Endothelial cell of umbilical vein (primary cell): ENCODE data around the gene PIP4K2C. TPM values are rescaled to one million over a fixed set of nuclear protein-coding genes. Genes with fewer than 3 reads are reported as not detected.

Experiments used
- BruUV-seq: library from RNA; stranded (reverse); fragments of 400-500 nt; replicated peaks from 2 replicates; lab custom pipeline; 2021; lab: Mats Ljungman, UMichigan
- CTCF ChIA-PET: fragments of 300-600, 350-600 bp; sonication (Branson Sonifier 250); formaldehyde crosslinking; loops from one replicate; lab custom pipeline; 2021; ENCODE audit warnings: antibody characterized with exemption, inconsistent platforms; lab: Charles Lee
- POLR2A ChIA-PET: fragments of 300-600, 350-600 bp; sonication (Branson Sonifier 250); formaldehyde crosslinking; loops from one replicate; lab custom pipeline; 2021; ENCODE audit warnings: antibody characterized with exemption, inconsistent platforms; lab: Charles Lee
- DNase-seq: peaks from one replicate; pipeline ENCODE4 v3.0.0-alpha.2; 2011; ENCODE audit warnings: low read depth, low spot score
- FAIRE-seq: peaks from 2 replicates; lab custom pipeline; 2011; peaks lifted over from hg19 to GRCh38; lab: Jason Lieb, UNC
- H2AFZ ChIP-seq: 2 replicates; pipeline ENCODE4 v1.6.0; 2012; ENCODE audit warnings: low read depth, low read length, control low read depth, inconsistent platforms
- H3K27ac ChIP-seq: 2 replicates; pipeline ENCODE4 v1.5.1; 2011; ENCODE audit warnings: low read depth, mild to moderate bottlenecking, control low read depth, low read length, moderate library complexity; ENCODE audit not compliant: insufficient read depth
- H3K27me3 ChIP-seq, 2 experiments: 2 replicates each; pipeline versions ENCODE4 v1.6.0 to v1.6.1; 2011; ENCODE audit warnings: low read length in 2 of 2, mixed read lengths in 1 of 2; ENCODE audit not compliant: control insufficient read depth in 2 of 2, insufficient read depth in 2 of 2
- H3K36me3 ChIP-seq, 2 experiments: 2 replicates in 1 of 2; 3 replicates in 1 of 2; pipeline ENCODE4 v1.5.1; 2011; ENCODE audit warnings: low read length in 2 of 2, mild to moderate bottlenecking in 1 of 2, moderate library complexity in 1 of 2; ENCODE audit not compliant: control insufficient read depth in 2 of 2, insufficient read depth in 2 of 2; ENCODE audit errors: extremely low read depth in 1 of 2
- H3K4me1 ChIP-seq: 3 replicates; pipeline ENCODE4 v1.5.1; 2011; ENCODE audit warnings: mild to moderate bottlenecking, low read length; ENCODE audit not compliant: control insufficient read depth, insufficient read depth; ENCODE audit errors: extremely low read depth
- H3K4me2 ChIP-seq: 2 replicates; pipeline ENCODE4 v1.6.1; 2011; ENCODE audit warnings: low read length, control low read depth, mixed read lengths; ENCODE audit not compliant: insufficient read depth
- H3K4me3 ChIP-seq, 3 experiments: fragments of 200-600 bp in 1 of 3; sonication (generic), shearing (Covaris generic) in 1 of 3; replicated peaks in 1 of 3; 2 replicates each; pipeline ENCODE4 v1.5.1; 2011 to 2016; ENCODE audit warnings: control low read depth in 3 of 3, low read length in 3 of 3, mild to moderate bottlenecking in 2 of 3, inconsistent platforms in 1 of 3, low read depth in 1 of 3, moderate library complexity in 1 of 3; ENCODE audit not compliant: insufficient read depth in 1 of 3
- H3K79me2 ChIP-seq: 2 replicates; pipeline ENCODE4 v1.6.0; 2012; ENCODE audit warnings: low read length, inconsistent platforms; ENCODE audit not compliant: control insufficient read depth, insufficient read depth
- H3K9ac ChIP-seq: replicated peaks from 2 replicates; pipeline ENCODE3; 2011; ENCODE audit warnings: low read length, control low read depth; ENCODE audit not compliant: insufficient read depth; ENCODE audit errors: extremely low read depth
- H3K9me1 ChIP-seq: replicated peaks from 3 replicates; pipeline ENCODE4 v1.6.0; 2011; ENCODE audit warnings: mild to moderate bottlenecking, low read length; ENCODE audit not compliant: control insufficient read depth, insufficient read depth; ENCODE audit errors: extremely low read depth
- H3K9me3 ChIP-seq: replicated peaks from 2 replicates; pipeline ENCODE4 v1.5.1; 2012; ENCODE audit warnings: low read length, inconsistent platforms; ENCODE audit not compliant: control insufficient read depth, insufficient read depth
- H4K20me1 ChIP-seq: replicated peaks from 2 replicates; pipeline ENCODE3; 2011; ENCODE audit warnings: mild to moderate bottlenecking, low read length; ENCODE audit not compliant: control insufficient read depth, insufficient read depth; ENCODE audit errors: extremely low read depth
- CTCF ChIP-seq, 2 donors: IDR thresholded peaks; 1 replicate in 1 of 2; 2 replicates in 1 of 2; pipeline ENCODE4 v1.5.1; 2011; ENCODE audit warnings: low read length in 2 of 2, mild to moderate bottlenecking in 2 of 2, moderate library complexity in 2 of 2, control low read depth in 1 of 2, inconsistent platforms in 1 of 2, low read depth in 1 of 2; ENCODE audit not compliant: insufficient read depth in 1 of 2; ENCODE audit errors: extremely low read depth in 1 of 2
- EZH2 ChIP-seq: IDR thresholded peaks from 2 replicates; pipeline ENCODE4 v1.6.1; 2012; ENCODE audit warnings: borderline replicate concordance, low read depth, mild to moderate bottlenecking, moderate library complexity, low read length, inconsistent platforms; ENCODE audit not compliant: severe bottlenecking
- FOS ChIP-seq: IDR thresholded peaks from 2 replicates; pipeline ENCODE4 v1.6.1; 2011; ENCODE audit warnings: mild to moderate bottlenecking, low read length, moderate library complexity, borderline replicate concordance; ENCODE audit not compliant: insufficient read depth
- GATA2 ChIP-seq: IDR thresholded peaks from 2 replicates; pipeline ENCODE4 v1.7.0; 2011; ENCODE audit warnings: low read depth, mild to moderate bottlenecking, moderate library complexity, mixed read lengths, low read length; ENCODE audit not compliant: insufficient read length, insufficient read depth
- JUN ChIP-seq: IDR thresholded peaks from 2 replicates; pipeline ENCODE4 v1.6.1; 2011; ENCODE audit warnings: borderline replicate concordance, low read depth; ENCODE audit not compliant: insufficient read length, insufficient read depth
- MAX ChIP-seq: IDR thresholded peaks from 2 replicates; pipeline ENCODE4 v1.6.1; 2011; ENCODE audit not compliant: insufficient read depth, insufficient read length
- MYC ChIP-seq: IDR thresholded peaks from one replicate; pipeline ENCODE4 v1.6.1; 2011; ENCODE audit warnings: mild to moderate bottlenecking, low read depth, low read length
- POLR2A ChIP-seq: IDR thresholded peaks from 2 replicates; pipeline ENCODE4 v1.6.1; 2012; ENCODE audit warnings: low read depth, mild to moderate bottlenecking, control low read depth, low read length
- POLR2AphosphoS5 ChIP-seq: IDR thresholded peaks from 2 replicates; pipeline ENCODE4 v1.6.1; 2012; ENCODE audit warnings: low read depth, mild to moderate bottlenecking, control low read depth, low read length, moderate library complexity; ENCODE audit not compliant: insufficient read depth
- dilution Hi-C: fragments of 300-500 bp; cut with MboI; formaldehyde crosslinking; loops from one replicate; pipeline ENCODE4 v1.15.0; 2019; ENCODE audit warnings: low sequenced_read_pairs; ENCODE audit not compliant: extremely low pct_ligation_motif_present
- intact Hi-C: fragments of 100-400 bp; cut with micrococcal nuclease; formaldehyde crosslinking; loops from one replicate; pipeline ENCODE4 v1.10.0; 2022
- polyA plus RNA-seq, 4 experiments: library from polyadenylated mRNA; depleted of rRNA in 3 of 4; stranded (reverse) in 3 of 4; unstranded in 1 of 4; fragments of >200 nt; gene quantifications; 2 replicates each; pipeline versions ENCODE4 v1.2.1 to v1.2.3, GENCODE V29; 2011 to 2012; ENCODE audit warnings: missing spikeins in 1 of 4
- total RNA-seq: library from RNA; stranded (reverse); gene quantifications from 2 replicates; pipeline ENCODE4 v1.2.3, GENCODE V29; 2021

Gene PIP4K2C
- total and polyA plus RNA-seq, 2 donors (not counting 3 experiments of a cell fraction or from before 2014, with no cell fraction given), result 10.5 to 11.5 TPM

- BruUV-seq, result no TSS peak
- Histone ChIP-seq H3K9me3 (no peaks in the 10 kb centered on the region), H3K4me3 (no peak overlapping the region), H2AFZ (no peak overlapping the region), H3K4me2 (no peak overlapping the region), H3K27ac (no peak overlapping the region), H3K9me1 (no peaks in the 10 kb centered on the region), H3K9ac (no peak overlapping the region), H3K27me3 (peaks cover 6% of the 10 kb centered on the region in 2 experiments), H4K20me1 (no peaks in the 10 kb centered on the region), H3K79me2 (no peaks in the 10 kb centered on the region), H3K4me1 (no peaks in the 10 kb centered on the region), H3K36me3 (no peaks in the 10 kb centered on the region)
- intact Hi-C loops (no loop called here), dilution Hi-C loops (no loop called here)
- no peak for DNase-seq
- no peak for TF ChIP-seq GATA2
- TF ChIP-seq MAX, result no peak
- TF ChIP-seq CTCF (IDR thresholded peaks at IDR 0.05; ENCODE audit: extremely low read depth in 1 of 2, insufficient read depth in 1 of 2, low read depth in 1 of 2, low read length in 2 of 2), result no peak
- no peak for TF ChIP-seq POLR2AphosphoS5
- no peak for TF ChIP-seq FOS
- no peak for TF ChIP-seq POLR2A
- no peak for TF ChIP-seq EZH2
- no peak for TF ChIP-seq MYC
- TF ChIP-seq JUN, result no peak
- POLR2A ChIA-PET, result no interaction called here
- FAIRE-seq, result no peak
- CTCF ChIA-PET, result interaction anchor here (0.6 to 2.6 kb wide), 2 partner anchors 8 to 19 kb away, joined by 3 to 21 read pairs; no protein-coding TSS in a partner anchor
These were observed 14.3 kb upstream of the PIP4K2C start for GRCh38 chr12:57576613-57577160.
